ENCODE data around the gene NDFIP2.

DNA sequence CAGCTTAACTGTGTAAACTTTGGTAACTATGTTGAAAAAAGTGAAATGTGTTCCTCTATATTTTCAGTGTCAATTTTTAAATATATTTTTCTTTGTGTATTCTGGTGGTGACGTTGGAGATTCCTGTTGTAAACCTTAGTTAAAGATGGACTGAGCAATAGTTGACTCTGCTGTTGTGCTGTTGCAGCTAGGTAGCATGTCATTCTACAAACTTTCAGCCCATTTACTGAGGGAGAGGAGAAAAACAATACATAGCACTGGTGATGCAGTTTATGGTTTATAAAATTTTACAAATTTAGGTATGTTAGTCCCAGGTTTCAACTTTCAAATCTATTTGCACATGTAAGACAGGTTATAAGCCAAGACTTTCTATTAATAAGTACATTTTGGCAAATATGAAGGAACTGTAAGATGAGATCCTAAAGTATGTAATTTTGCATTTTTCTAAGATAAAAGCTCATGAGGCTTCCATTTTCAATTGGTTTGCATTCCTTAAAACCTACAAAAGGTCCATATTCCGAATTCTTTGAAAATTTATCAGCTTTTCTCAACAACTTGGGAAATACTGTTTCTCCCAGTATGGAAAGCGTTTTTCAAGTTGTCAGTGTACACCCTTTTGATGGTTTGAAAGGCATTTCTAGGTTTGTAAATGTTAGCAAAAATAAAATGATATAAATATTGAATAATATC, 1.5 kb downstream of the NDFIP2 start:
- TF ChIP-seq, protein P1, sequence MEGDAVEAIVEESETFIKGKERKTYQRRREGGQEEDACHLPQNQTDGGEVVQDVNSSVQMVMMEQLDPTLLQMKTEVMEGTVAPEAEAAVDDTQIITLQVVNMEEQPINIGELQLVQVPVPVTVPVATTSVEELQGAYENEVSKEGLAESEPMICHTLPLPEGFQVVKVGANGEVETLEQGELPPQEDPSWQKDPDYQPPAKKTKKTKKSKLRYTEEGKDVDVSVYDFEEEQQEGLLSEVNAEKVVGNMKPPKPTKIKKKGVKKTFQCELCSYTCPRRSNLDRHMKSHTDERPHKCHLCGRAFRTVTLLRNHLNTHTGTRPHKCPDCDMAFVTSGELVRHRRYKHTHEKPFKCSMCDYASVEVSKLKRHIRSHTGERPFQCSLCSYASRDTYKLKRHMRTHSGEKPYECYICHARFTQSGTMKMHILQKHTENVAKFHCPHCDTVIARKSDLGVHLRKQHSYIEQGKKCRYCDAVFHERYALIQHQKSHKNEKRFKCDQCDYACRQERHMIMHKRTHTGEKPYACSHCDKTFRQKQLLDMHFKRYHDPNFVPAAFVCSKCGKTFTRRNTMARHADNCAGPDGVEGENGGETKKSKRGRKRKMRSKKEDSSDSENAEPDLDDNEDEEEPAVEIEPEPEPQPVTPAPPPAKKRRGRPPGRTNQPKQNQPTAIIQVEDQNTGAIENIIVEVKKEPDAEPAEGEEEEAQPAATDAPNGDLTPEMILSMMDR (IDR thresholded peaks at IDR 0.05): no peak
- TF ChIP-seq POLR2AphosphoS5 (IDR thresholded peaks at IDR 0.05): no peak

All from transverse colon (tissue), 4 donors.